Gastrocnemius medialis (tissue), 4 donors: Measurements from ENCODE around the gene C11orf24.

Experiments
- POLR2A ChIP-seq, 2 donors: fragments of 450-650 bp; IDR thresholded peaks; one replicate each; pipeline ENCODE4 v1.6.1; 2017; ENCODE audit warnings: antibody characterized with exemption in 2 of 2, mild to moderate bottlenecking in 2 of 2, moderate library complexity in 2 of 2
- TF ChIP-seq, protein P1 (sequence below), 5 experiments: fragments of 450-650 bp in 3 of 5; fragments of 200-600 bp in 2 of 5; sonication (generic) in 2 of 5; IDR thresholded peaks in 4 of 5; conservative IDR thresholded peaks in 1 of 5; 1 replicate in 4 of 5; 2 replicates in 1 of 5; pipeline ENCODE4 v1.5.1; 2016 to 2019; ENCODE audit warnings: antibody characterized with exemption in 5 of 5, mild to moderate bottlenecking in 3 of 5, moderate library complexity in 3 of 5

DNA sequence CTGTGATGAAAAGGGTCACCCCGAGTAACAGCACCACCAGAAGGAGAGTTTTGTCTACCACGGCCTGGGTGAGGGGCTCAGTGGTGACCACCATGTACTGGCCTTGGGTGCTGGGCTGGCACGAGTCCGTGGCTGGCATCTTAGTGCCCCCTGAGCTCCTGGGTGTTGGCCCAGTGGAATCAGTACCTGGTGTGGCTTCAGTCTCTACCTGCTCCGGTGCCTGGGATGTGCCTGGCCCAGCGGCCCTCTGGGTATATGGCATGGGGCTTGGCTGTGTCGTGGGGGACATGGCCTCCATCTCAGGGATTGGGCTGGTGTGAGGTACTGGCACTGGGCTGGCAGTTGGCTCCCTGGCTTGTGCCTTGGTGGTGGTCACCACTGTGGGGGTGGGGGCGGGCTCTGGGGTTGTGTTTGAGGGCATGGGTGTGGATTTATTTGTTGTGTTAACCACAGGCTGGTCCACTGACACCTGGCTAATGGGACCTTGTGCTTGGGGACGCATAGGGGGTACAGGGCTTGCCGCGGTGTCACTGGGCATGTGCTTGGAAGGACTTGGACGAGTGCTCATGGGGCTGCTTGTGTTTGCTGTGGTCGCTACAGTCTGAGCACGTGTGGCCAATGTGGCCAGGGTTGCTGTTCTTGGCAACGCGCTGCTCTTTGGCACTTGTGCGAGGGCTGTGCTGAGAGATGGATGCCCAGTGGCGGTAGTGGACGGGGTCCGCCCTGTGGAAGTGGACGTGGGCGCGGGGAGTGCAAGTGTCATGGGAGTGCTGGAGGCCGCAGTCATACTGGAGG, 9.8 kb downstream of the C11orf24 start:
- TF ChIP-seq, protein P1, sequence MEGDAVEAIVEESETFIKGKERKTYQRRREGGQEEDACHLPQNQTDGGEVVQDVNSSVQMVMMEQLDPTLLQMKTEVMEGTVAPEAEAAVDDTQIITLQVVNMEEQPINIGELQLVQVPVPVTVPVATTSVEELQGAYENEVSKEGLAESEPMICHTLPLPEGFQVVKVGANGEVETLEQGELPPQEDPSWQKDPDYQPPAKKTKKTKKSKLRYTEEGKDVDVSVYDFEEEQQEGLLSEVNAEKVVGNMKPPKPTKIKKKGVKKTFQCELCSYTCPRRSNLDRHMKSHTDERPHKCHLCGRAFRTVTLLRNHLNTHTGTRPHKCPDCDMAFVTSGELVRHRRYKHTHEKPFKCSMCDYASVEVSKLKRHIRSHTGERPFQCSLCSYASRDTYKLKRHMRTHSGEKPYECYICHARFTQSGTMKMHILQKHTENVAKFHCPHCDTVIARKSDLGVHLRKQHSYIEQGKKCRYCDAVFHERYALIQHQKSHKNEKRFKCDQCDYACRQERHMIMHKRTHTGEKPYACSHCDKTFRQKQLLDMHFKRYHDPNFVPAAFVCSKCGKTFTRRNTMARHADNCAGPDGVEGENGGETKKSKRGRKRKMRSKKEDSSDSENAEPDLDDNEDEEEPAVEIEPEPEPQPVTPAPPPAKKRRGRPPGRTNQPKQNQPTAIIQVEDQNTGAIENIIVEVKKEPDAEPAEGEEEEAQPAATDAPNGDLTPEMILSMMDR (IDR thresholded peaks at IDR 0.05 in 4 of 5, conservative IDR thresholded peaks at IDR 0.05 in 1 of 5): no peak
- TF ChIP-seq POLR2A (IDR thresholded peaks at IDR 0.05): no peak
